CD8-positive, alpha-beta memory T cell (primary cell): ENCODE results near the gene PTCH1. TPM values are rescaled to one million over a fixed set of nuclear protein-coding genes. Genes with fewer than 3 reads are reported as not detected.

Experiments used
- CTCF ChIA-PET: fragments of 350-600 bp; sonication (Branson Sonifier 250); formaldehyde crosslinking; loops from one replicate; lab custom pipeline; 2021; ENCODE audit warnings: antibody characterized with exemption; lab: Charles Lee
- POLR2A ChIA-PET: fragments of 350-600 bp; sonication (Branson Sonifier 250); formaldehyde crosslinking; loops from one replicate; lab custom pipeline; 2021; ENCODE audit warnings: antibody characterized with exemption; lab: Charles Lee
- DNase-seq, 5 donors: peaks; one replicate each; pipeline versions ENCODE4 v3.0.0 to v3.0.0-alpha.2; 2020 to 2022; ENCODE audit warnings: mixed read lengths in 1 of 5
- H3K27ac ChIP-seq: one replicate; pipeline ENCODE4 v1.7.0; 2013; ENCODE audit warnings: low read depth, mild to moderate bottlenecking, low read length, moderate library complexity
- H3K27me3 ChIP-seq: 2 replicates; pipeline ENCODE4 v1.7.0; 2013; ENCODE audit warnings: low read length, mild to moderate bottlenecking; ENCODE audit not compliant: insufficient read depth, poor library complexity, severe bottlenecking
- H3K36me3 ChIP-seq: 2 replicates; pipeline ENCODE4 v1.7.0; 2013; ENCODE audit warnings: mild to moderate bottlenecking, low read length, moderate library complexity; ENCODE audit not compliant: insufficient read depth
- H3K4me1 ChIP-seq: 2 replicates; pipeline ENCODE4 v1.7.0; 2013; ENCODE audit warnings: mild to moderate bottlenecking, low read length, moderate library complexity; ENCODE audit not compliant: insufficient read depth
- H3K4me3 ChIP-seq: 2 replicates; pipeline ENCODE4 v1.7.0; 2013; ENCODE audit warnings: mild to moderate bottlenecking, low read length
- H3K9me3 ChIP-seq: 2 replicates; pipeline ENCODE4 v1.7.0; 2013; ENCODE audit warnings: mild to moderate bottlenecking, low read length
- H3K27ac Mint-ChIP-seq, 8 donors: one replicate each; pipeline ENCODE4 v1.8.0; 2020 to 2021; ENCODE audit warnings: mixed read lengths in 8 of 8, mild to moderate bottlenecking in 6 of 8, inconsistent platforms in 3 of 8, moderate library complexity in 3 of 8
- H3K27me3 Mint-ChIP-seq, 2 donors: one replicate each; pipeline ENCODE4 v1.8.0; 2020 to 2021; ENCODE audit warnings: mixed read lengths in 2 of 2, mild to moderate bottlenecking in 1 of 2, moderate library complexity in 1 of 2
- H3K36me3 Mint-ChIP-seq, 3 donors: one replicate each; pipeline ENCODE4 v1.8.0; 2020 to 2021; ENCODE audit warnings: mixed read lengths in 3 of 3, inconsistent platforms in 1 of 3, mild to moderate bottlenecking in 1 of 3
- H3K4me1 Mint-ChIP-seq, 3 donors: one replicate each; pipeline ENCODE4 v1.8.0; 2020 to 2021; ENCODE audit warnings: mixed read lengths in 3 of 3, inconsistent platforms in 1 of 3, mild to moderate bottlenecking in 1 of 3
- H3K4me3 Mint-ChIP-seq, 7 donors: one replicate each; pipeline ENCODE4 v1.8.0; 2020 to 2021; ENCODE audit warnings: mixed read lengths in 7 of 7, mild to moderate bottlenecking in 6 of 7, moderate library complexity in 4 of 7, inconsistent platforms in 2 of 7
- H3K9me3 Mint-ChIP-seq, 5 donors: one replicate each; pipeline ENCODE4 v1.8.0; 2020 to 2022; ENCODE audit warnings: mixed read lengths in 5 of 5, mild to moderate bottlenecking in 3 of 5, moderate library complexity in 2 of 5, inconsistent platforms in 1 of 5
- polyA plus RNA-seq: library from polyadenylated mRNA; unstranded; fragments of 300-500 nt; fragmentation: Illumina TruSeq; gene quantifications from one replicate; pipeline ENCODE4 v1.2.3, GENCODE V29; 2021
- total RNA-seq, 2 experiments: library from RNA; stranded (reverse); gene quantifications; one replicate each; pipeline ENCODE4 v1.2.3, GENCODE V29; 2021

The PTCH1 gene
- total and polyA plus RNA-seq, 3 experiments from 2014 or later: 7.1 to 23.3 (median 7.9) TPM

DNA sequence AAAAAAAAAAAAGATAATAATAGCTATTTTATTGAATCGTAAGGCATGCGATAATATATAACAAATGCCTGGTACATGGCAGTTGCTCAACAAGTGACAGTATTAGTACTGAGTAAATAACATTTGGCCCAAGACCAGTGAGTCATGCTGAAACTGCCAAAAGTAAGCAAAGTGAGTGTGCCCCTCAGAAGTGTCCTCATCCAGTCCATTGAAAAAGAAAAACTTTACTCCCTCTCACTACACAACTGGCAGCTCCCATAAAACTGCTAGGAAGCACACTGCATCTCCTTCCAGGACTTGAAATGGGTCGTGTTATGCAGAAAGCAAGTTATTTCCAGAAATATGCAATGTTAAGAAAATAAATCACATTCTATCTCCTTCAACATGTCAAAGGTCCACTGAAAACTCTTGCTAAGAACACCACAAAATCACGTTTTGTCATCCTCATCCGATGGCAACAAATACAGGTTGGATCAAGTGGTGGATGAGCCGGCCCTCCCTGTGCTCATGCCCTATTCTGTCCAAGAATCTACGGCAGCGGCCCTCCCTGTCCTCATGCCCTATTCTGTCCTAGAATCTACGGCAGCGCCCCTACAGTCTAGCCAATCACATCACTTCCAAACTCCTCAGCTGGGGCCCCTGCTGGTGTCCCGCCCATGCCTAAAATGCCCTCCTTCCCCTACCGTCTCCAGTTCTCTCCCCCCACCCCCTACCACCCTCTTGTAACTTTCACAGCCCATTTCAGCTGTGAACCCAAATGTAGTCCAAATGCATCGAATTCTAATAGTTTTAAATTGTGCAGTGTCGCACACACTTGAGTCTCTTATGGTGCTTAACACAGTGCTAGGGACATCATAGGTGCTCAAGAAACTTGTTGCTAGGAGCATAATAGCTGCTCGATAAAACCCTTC lies 12.5 kb downstream of the PTCH1 start:
- Mint-ChIP-seq H3K4me3 (peak overlapping the region; percentile 9 to 95 (median 90)), H3K27me3 (peaks cover 23 to 24% of the 10 kb centered on the region in 2 donors), H3K9me3 (no peaks in the 10 kb centered on the region), H3K27ac (peak overlapping the region in 7 of 8 donors; percentile 10 to 79 (median 32)), H3K36me3 (peaks cover 0 to 20% (median 0%) of the 10 kb centered on the region in 3 donors), H3K4me1 (peaks cover 51 to 71% (median 64%) of the 10 kb centered on the region in 3 donors)
- POLR2A ChIA-PET: interaction anchor here (0.6 to 1.1 kb wide), 2 partner anchors 10 kb away, joined by 3 to 5 read pairs; no protein-coding TSS in a partner anchor
- CTCF ChIA-PET: interaction anchor here (0.6 kb wide), 2 partner anchors 9 to 42 kb away, joined by 3 to 4 read pairs; no protein-coding TSS in a partner anchor
- H3K4me1 ChIP-seq: peaks cover 15% of the 10 kb centered on the region
- no peak overlapping the region for H3K27ac ChIP-seq
- H3K4me3 ChIP-seq: no peak overlapping the region
- no peaks in the 10 kb centered on the region for H3K36me3 ChIP-seq
- H3K27me3 ChIP-seq: no peaks in the 10 kb centered on the region
- DNase-seq: no peak
- H3K9me3 ChIP-seq: no peaks in the 10 kb centered on the region

DNA sequence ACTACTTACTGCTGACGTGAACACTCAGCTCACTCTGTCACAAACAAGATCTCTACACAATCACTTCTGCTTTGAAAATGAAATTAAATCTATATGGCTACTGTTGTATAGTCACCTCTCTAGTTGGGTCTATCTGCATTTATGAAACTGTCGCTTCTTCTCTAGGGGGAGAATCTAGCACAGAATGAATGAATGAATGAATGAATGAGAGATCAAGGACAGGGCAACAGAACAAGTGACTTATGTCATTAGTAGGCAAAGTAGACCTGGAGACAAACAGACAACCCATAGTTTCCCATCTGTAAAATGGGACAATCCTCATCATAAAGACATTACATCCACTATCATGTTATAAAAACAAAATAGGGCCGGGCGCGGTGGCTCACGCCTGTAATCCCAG lies 13.4 kb downstream of the PTCH1 start:
- Histone ChIP-seq H3K27me3 (no peaks in the 10 kb centered on the region), H3K9me3 (no peaks in the 10 kb centered on the region), H3K27ac (no peak overlapping the region), H3K4me3 (no peak overlapping the region), H3K36me3 (no peaks in the 10 kb centered on the region), H3K4me1 (peaks cover 14% of the 10 kb centered on the region)
- Mint-ChIP-seq H3K4me1 (peaks cover 56 to 75% (median 68%) of the 10 kb centered on the region in 3 donors), H3K36me3 (peaks cover 0 to 18% (median 0%) of the 10 kb centered on the region in 3 donors), H3K27ac (peak overlapping the region in 3 of 8 donors; percentile 2 to 48 (median 18)), H3K9me3 (no peaks in the 10 kb centered on the region), H3K27me3 (peaks cover 23 to 24% of the 10 kb centered on the region in 2 donors), H3K4me3 (peak overlapping the region in 5 of 7 donors; percentile 4 to 37 (median 29))
- CTCF ChIA-PET: interaction anchor here (0.6 kb wide), 2 partner anchors 8 to 41 kb away, joined by 3 to 4 read pairs; no protein-coding TSS in a partner anchor
- POLR2A ChIA-PET: interaction anchor here (1.1 kb wide), 1 partner anchor 9 kb away, joined by 5 read pairs; no protein-coding TSS in a partner anchor
- no peak for DNase-seq

DNA sequence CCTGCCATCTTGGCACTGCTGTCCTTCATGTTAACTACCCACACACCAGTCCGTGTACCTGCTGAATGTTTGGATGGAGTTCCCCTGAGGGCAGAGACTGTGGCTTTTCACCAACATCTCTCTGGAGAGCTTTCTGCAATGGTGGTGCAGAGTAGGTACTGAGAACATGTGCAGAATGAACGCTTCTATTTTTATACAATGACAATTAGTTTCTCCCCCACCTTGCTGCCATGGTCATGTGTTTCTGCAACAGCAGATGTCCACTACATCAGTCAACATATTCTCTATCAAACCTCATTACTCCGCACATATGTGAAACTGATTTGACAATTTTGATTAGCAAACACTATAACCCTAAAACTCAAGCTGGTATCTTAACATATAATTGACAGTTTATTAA lies 14.5 kb downstream of the PTCH1 start:
- no peak overlapping the region for H3K4me3 ChIP-seq
- Mint-ChIP-seq H3K4me3 (peak overlapping the region in 4 of 7 donors; percentile 2 to 58 (median 17)), H3K27me3 (peaks cover 19 to 22% of the 10 kb centered on the region in 2 donors), H3K9me3 (no peaks in the 10 kb centered on the region), H3K27ac (peak overlapping the region in 5 of 8 donors; percentile 3 to 77 (median 67)), H3K4me1 (peaks cover 61 to 78% (median 74%) of the 10 kb centered on the region in 3 donors), H3K36me3 (peaks cover 0 to 11% (median 0%) of the 10 kb centered on the region in 3 donors)
- no peak overlapping the region for H3K27ac ChIP-seq
- H3K36me3 ChIP-seq: no peaks in the 10 kb centered on the region
- H3K9me3 ChIP-seq: no peaks in the 10 kb centered on the region
- ChIA-PET CTCF (no interaction called here), POLR2A (no interaction called here)
- no peaks in the 10 kb centered on the region for H3K27me3 ChIP-seq
- H3K4me1 ChIP-seq: peaks cover 22% of the 10 kb centered on the region
- DNase-seq: no peak

- no peaks in the 10 kb centered on the region for H3K27me3 ChIP-seq
- Mint-ChIP-seq H3K27ac (peak overlapping the region in 2 of 8 donors; percentile 22 to 48), H3K9me3 (no peaks in the 10 kb centered on the region), H3K36me3 (peaks cover 0 to 1% (median 0%) of the 10 kb centered on the region in 3 donors), H3K4me3 (peak overlapping the region in 1 of 7 donors; percentile 20), H3K4me1 (peaks cover 72 to 94% (median 85%) of the 10 kb centered on the region in 3 donors), H3K27me3 (peaks cover 12 to 20% of the 10 kb centered on the region in 2 donors)
- H3K4me3 ChIP-seq: no peak overlapping the region
- H3K4me1 ChIP-seq: peaks cover 37% of the 10 kb centered on the region
- ChIA-PET POLR2A (interaction anchor here (1.3 kb wide), 1 partner anchor 375 kb away, joined by 3 read pairs; no protein-coding TSS in a partner anchor), CTCF (interaction anchor here (0.9 kb wide), 1 partner anchor 8 kb away, joined by 3 read pairs; no protein-coding TSS in a partner anchor)
- no peak for DNase-seq
- no peak overlapping the region for H3K27ac ChIP-seq
- no peaks in the 10 kb centered on the region for H3K9me3 ChIP-seq
- H3K36me3 ChIP-seq: no peaks in the 10 kb centered on the region
These were observed 16.9 kb downstream of the PTCH1 start for GRCh38 chr9:95499847-95500246.

DNA sequence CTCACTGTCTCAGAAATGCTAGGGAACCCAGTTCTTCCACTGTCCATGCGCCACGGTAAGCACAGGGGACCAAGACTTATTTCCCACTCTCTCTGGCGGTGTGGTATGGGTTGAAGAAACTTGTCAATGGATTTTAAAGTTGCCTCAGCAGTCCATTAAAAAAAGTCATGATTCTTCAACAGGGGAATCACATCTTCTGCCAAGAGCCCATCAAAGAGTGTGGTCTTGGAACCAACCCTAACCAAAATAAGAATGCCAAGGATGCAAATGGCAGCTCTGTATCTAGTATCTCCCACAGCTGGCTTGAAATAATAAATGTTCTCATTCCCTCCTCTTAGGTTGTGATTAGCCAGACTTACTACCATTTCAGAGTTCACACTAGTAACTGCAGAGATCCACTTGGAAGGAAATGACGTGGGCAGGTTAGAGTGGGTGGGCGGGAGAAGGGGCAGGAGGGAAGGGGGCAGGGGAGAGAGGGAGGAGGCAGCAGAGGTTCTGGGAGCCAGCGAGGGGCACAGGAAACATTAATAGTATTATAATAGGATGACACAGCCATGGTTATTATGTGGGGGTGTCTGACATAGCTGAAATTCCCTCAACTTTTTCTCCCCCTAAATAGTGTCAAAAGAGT lies 17.6 kb downstream of the PTCH1 start:
- H3K27ac Mint-ChIP-seq: no peak overlapping the region
- POLR2A ChIA-PET: interaction anchor here (1.3 kb wide), 1 partner anchor 376 kb away, joined by 3 read pairs; no protein-coding TSS in a partner anchor
- Histone ChIP-seq H3K27me3 (no peaks in the 10 kb centered on the region), H3K4me3 (no peak overlapping the region), H3K27ac (no peak overlapping the region), H3K9me3 (no peaks in the 10 kb centered on the region), H3K4me1 (peaks cover 38% of the 10 kb centered on the region), H3K36me3 (no peaks in the 10 kb centered on the region)
- CTCF ChIA-PET: interaction anchor here (0.9 kb wide), 1 partner anchor 8 kb away, joined by 3 read pairs; no protein-coding TSS in a partner anchor
- H3K36me3 Mint-ChIP-seq: peaks cover 0 to 1% (median 0%) of the 10 kb centered on the region in 3 donors
- peaks cover 72 to 94% (median 85%) of the 10 kb centered on the region in 3 donors for H3K4me1 Mint-ChIP-seq
- H3K27me3 Mint-ChIP-seq: peaks cover 11 to 18% of the 10 kb centered on the region in 2 donors
- no peak for DNase-seq
- H3K9me3 Mint-ChIP-seq: no peaks in the 10 kb centered on the region
- H3K4me3 Mint-ChIP-seq: no peak overlapping the region

DNA sequence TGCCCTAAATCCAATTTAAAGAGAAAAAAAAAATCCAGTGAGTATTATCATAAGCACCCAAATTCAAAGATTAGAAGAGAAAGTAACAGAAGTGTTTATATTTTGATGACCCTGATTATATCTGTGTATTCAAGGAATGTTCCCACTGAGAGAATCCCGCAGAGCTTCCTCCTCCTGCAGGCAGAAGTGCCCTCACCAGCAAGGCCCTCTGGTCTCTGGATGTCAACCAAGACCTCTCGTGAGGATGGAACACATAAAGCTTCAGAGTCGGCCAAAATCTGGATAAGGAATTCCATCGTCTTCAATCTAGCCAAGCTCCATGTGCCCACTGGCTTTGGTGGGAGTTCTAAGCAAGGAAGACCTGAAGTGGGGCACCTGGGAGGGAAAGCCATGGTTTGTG lies 18.1 kb downstream of the PTCH1 start:
- Histone ChIP-seq H3K27me3 (no peaks in the 10 kb centered on the region), H3K4me3 (no peak overlapping the region), H3K4me1 (peaks cover 41% of the 10 kb centered on the region), H3K36me3 (no peaks in the 10 kb centered on the region), H3K9me3 (no peaks in the 10 kb centered on the region), H3K27ac (no peak overlapping the region)
- no peak for DNase-seq
- CTCF ChIA-PET: no interaction called here
- no peaks in the 10 kb centered on the region for H3K9me3 Mint-ChIP-seq
- no peak overlapping the region for H3K4me3 Mint-ChIP-seq
- POLR2A ChIA-PET: interaction anchor here (1.3 kb wide), 1 partner anchor 376 kb away, joined by 3 read pairs; no protein-coding TSS in a partner anchor
- H3K4me1 Mint-ChIP-seq: peaks cover 76 to 96% (median 88%) of the 10 kb centered on the region in 3 donors
- H3K27me3 Mint-ChIP-seq: peaks cover 11 to 17% of the 10 kb centered on the region in 2 donors
- H3K27ac Mint-ChIP-seq: peak overlapping the region in 4 of 8 donors; percentile 3 to 94 (median 58)
- H3K36me3 Mint-ChIP-seq: peaks cover 0 to 1% (median 0%) of the 10 kb centered on the region in 3 donors

- H3K9me3 ChIP-seq: no peaks in the 10 kb centered on the region
- ChIA-PET CTCF (no interaction called here), POLR2A (no interaction called here)
- H3K36me3 Mint-ChIP-seq: peaks cover 0 to 1% (median 0%) of the 10 kb centered on the region in 3 donors
- DNase-seq: no peak
- H3K4me3 ChIP-seq: no peak overlapping the region
- H3K4me1 ChIP-seq: peaks cover 50% of the 10 kb centered on the region
- H3K4me3 Mint-ChIP-seq: peak overlapping the region in 5 of 7 donors; percentile 20 to 73 (median 52)
- no peaks in the 10 kb centered on the region for H3K36me3 ChIP-seq
- peak overlapping the region in 5 of 8 donors; percentile 47 to 94 (median 75) for H3K27ac Mint-ChIP-seq
- H3K4me1 Mint-ChIP-seq: peaks cover 75 to 96% (median 89%) of the 10 kb centered on the region in 3 donors
- peaks cover 4 to 13% of the 10 kb centered on the region in 2 donors for H3K27me3 Mint-ChIP-seq
- no peaks in the 10 kb centered on the region for H3K9me3 Mint-ChIP-seq
- H3K27ac ChIP-seq: no peak overlapping the region
- H3K27me3 ChIP-seq: no peaks in the 10 kb centered on the region
These were observed 19.0 kb downstream of the PTCH1 start for GRCh38 chr9:95497772-95498171.
